HG03135 (cell line): ENCODE data around the gene VEGFB.

Source experiments
- ATAC-seq: cut with Tn5 transposase; IDR thresholded peaks from one replicate; pipeline ENCODE4 v1.9.1; 2021; ENCODE audit warnings: mild to moderate bottlenecking, moderate library complexity; ENCODE audit not compliant: unreplicated experiment

The VEGFB gene, protein sequence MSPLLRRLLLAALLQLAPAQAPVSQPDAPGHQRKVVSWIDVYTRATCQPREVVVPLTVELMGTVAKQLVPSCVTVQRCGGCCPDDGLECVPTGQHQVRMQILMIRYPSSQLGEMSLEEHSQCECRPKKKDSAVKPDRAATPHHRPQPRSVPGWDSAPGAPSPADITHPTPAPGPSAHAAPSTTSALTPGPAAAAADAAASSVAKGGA

DNA sequence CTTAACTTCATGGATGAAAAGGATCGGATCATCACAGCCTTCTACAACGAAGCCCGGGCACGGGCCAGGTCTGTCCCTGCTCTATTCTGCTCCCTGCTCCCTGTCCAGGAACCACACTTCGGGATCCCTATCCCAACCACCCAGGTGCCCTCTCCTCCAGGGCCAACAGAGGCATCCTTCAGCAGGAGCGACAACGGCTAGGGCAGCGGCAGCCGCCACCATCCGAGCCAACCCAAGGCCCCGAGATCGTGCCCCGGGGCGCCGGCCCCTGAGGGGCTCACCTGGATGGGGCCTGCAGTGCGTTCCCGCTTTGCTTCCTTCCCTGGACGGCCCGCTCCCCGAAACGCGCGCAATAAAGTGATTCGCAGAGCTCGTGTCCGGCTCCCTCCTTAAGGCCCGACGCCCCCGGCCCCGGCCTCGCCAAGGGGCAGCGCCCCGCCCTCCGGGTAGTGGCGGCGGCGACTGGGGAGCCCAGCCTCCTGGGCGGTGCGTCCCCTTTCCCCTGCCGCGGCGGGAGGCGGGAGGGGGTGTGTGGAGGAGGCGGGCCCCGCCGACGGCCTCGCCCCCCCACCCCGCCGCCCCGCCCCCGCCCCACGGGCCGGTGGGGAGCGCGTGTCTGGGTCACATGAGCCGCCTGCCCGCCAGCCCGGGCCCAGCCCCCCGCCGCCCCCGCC is at the start of gene VEGFB:
Gene VEGFB, plus strand, starts transcription at position 672 of the 674 bp plus-strand sequence. CDS start 250 bp downstream, outside the sequence.
- ATAC-seq: peak; percentile 38

DNA sequence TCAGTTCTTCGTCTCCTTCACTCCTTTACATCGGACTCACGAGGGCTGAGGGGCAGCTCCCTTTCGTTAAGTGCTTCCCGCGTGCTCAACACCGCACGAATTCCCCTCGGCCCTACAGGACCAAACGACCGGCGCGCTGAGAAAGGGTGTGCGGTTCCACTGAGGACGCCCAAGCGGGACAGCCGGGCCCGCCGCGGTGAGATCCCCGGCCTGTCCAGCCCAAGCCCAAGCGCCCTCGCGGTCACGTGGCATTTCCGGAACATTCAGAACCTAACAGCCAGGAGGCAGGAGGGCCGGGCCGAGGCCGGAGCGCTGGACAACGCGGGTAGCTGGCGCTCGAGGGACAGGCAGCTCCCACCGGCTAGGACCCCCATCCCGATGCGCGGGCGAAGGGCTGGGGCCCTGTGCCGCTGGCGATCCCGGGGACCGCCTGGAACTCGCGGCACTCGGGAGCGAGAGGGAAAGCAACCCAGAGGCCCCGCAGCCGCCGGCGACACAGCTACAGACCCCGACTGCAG is 49.1 kb upstream of the VEGFB start:
- peak; percentile 28 for ATAC-seq

DNA sequence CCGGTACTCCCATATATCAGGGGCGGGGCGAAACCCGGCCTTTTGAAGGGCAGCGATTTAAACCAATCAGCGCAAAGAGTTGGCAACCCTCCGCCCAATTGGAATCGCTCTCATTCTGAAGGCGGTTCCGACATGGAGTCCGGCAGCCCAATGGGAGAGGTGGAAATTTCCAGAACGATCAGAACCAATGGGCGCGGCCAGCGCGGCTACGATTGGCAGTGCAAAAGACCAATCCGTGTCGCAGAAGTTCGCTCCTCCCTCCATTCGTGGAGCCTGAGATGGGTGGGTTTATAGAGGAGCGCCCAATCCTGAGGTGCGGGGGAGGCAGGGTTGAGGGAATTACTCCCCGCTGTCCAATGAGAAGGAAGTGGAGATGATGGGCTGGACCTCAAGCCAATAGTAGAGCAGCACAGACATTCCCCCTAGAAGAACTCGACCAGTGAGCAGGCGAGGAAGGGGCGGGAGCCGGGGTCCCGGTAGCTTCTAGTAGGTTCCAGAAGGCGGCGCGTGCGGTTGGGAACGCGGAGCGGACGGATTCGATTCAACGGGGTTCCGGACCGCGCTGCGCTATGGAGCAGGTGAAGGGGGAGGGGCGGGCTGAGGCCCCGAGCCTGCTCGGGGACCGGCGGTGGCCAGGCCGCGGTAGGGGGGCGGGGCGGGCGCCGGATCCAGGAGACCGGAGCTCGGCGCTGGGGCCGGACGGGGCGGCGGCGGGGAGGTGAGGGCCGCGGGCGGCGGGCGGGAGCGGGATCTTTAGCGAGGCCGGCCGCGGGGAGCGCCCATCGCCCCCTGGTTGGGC is 48.5 kb upstream of the VEGFB start, which contains the start of gene STIP1:
Gene STIP1, plus strand, starts transcription at position 479 of the 799 bp plus-strand sequence. Its CDS starts 91 bp downstream, at position 570.
- ATAC-seq: peak; percentile 84

GRCh38 chr11:64186492-64187165 is 47.8 kb upstream of the VEGFB start:
- no peak for ATAC-seq

DNA sequence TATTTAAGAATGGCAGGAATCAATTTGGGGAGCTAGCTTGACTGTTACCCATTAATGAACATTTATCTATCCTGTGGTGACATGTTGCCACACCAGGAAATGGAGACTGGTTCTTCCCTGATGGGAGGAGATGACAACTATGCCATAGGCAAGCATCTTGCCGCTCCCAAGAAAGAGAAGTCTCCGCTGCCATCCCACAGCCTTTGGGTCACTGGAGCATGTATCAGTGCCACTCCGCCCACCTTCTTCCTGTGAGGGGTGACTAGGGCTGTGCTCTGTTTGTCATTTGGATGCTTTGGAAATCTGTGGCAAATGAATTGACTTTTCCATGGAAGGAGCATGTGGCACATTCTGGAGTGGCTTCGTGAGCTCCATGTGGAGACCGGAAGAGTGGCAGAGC is 42.0 kb upstream of the VEGFB start:
- no peak for ATAC-seq

DNA sequence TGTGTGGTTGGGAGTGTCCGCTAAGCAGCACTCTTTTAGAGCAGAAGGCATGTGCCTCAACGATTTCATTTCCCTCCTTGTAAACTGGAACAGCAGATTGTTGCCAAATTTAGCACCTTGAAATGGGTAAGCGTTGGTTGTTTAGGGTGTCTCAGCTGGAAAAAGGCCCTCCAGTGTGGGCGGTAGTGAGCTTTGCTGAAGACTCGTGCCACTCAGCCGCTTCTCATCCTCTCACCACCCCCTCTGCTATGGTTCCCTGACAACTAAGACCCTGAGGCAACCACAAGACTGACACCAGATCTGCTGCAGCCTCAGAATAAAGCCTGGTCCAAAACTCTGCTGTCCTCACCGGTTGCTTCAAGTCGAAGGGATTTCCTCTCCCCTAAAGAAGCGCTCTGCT is 37.8 kb upstream of the VEGFB start:
- no peak for ATAC-seq

- ATAC-seq: no peak
Observed at GRCh38 chr11:64198511-64198910, 35.9 kb upstream of the VEGFB start.

DNA sequence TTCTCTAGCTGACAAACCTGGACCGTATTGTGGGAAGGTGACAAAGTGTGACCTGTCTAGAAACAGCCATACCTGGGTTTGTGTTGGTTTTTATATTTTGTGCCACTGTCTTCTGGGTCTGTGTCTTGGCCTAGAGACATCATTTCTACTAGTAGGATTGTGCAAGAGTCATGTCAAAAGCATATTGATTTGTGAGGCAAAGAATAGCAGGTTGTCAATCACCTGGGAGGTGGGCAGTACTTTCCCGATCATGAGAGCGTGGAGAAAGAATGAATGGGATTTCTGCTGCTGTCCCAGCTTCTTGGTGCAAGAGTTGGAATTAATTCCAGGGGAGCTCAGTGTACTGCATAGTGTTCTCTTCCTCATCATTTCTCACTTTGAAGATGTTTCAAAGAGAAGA is 32.8 kb upstream of the VEGFB start:
- no peak for ATAC-seq

DNA sequence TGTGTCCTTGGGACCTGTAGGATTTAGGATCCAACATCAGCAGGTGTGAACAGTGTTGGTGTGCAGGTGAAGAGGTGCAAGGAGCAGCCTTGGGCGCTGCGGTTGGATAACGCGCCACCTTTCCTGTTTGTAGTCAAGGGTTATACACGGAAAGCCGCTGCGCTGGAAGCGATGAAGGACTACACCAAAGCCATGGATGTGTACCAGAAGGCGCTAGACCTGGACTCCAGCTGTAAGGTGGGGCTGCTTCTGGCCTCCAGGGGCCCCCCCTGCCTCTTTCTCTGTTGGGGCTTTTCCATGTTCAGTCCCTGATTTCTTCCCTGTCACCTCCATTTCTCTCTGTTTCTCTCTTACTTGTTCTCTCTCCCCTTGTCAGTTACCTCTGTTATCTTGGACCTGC is 31.4 kb upstream of the VEGFB start:
- ATAC-seq: no peak

GRCh38 chr11:64203421-64204079 is 30.8 kb upstream of the VEGFB start:
- ATAC-seq: no peak

DNA sequence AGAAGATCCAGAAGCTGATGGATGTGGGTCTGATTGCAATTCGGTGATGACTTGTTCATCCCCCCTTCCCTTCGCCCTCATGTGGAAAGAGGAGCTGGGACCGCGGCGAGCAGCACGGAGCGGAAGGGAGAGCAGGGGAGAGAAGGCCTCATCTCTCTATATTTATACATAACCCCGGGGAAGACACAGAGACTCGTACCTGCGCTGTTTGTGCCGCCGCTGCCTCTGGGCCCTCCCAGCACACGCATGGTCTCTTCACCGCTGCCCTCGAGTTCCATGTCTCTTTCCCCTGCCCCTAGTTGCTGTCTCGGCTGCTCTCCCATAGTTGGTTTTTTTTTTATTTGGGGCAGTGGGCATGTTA is 30.3 kb upstream of the VEGFB start:
- no peak for ATAC-seq

GRCh38 chr11:64204464-64204989 is 29.9 kb upstream of the VEGFB start:
- ATAC-seq: no peak

GRCh38 chr11:64206457-64207255 is 27.7 kb upstream of the VEGFB start, which contains the start of gene FERMT3:
FERMT3 (plus strand) TSS chr11:64206721; CDS start chr11:64207365, 644 bp downstream.
- ATAC-seq: peak; percentile 1

DNA sequence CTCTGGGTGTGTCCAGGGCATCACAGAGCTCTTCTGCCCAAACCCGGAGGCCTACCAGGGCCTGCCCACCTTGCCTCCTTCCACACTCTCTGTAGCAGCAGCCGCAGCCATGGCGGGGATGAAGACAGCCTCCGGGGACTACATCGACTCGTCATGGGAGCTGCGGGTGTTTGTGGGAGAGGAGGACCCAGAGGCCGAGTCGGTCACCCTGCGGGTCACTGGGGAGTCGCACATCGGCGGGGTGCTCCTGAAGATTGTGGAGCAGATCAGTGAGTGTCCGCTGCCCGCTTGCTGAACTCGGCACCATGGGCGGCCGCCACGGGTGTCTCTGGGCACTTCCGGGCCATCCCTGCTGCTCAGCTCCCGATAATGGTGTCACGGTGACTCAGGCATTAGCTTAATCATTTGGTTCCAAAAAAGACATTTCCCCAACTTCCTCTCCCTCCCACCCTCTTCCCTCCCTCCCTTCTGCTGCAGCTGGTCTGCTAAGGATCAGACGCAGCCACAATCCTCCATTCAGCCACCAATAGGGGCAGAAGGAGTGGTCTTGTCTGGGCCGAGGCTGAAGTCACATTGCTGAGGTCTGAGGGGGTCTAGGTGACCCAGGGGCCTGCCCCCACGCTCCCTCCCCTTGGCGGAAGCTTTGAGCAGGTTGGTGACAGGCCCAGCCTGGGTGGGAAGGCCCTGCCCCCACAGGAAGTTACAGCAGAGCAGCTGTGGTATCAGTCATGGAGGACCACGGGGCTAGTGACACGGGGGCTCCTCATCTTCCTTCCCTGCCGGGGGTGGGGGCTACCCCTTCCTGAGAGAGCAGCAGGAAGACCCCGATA is 26.9 kb upstream of the VEGFB start:
- ATAC-seq: peak; percentile 67

GRCh38 chr11:64208086-64208795 is 26.1 kb upstream of the VEGFB start:
- no peak for ATAC-seq

GRCh38 chr11:64208796-64209562 is 25.4 kb upstream of the VEGFB start:
- no peak for ATAC-seq

- no peak for ATAC-seq
Observed at GRCh38 chr11:64209563-64209843, 24.9 kb upstream of the VEGFB start.
